Measurements from ENCODE around the gene TRPT1.

The TRPT1 gene

DNA sequence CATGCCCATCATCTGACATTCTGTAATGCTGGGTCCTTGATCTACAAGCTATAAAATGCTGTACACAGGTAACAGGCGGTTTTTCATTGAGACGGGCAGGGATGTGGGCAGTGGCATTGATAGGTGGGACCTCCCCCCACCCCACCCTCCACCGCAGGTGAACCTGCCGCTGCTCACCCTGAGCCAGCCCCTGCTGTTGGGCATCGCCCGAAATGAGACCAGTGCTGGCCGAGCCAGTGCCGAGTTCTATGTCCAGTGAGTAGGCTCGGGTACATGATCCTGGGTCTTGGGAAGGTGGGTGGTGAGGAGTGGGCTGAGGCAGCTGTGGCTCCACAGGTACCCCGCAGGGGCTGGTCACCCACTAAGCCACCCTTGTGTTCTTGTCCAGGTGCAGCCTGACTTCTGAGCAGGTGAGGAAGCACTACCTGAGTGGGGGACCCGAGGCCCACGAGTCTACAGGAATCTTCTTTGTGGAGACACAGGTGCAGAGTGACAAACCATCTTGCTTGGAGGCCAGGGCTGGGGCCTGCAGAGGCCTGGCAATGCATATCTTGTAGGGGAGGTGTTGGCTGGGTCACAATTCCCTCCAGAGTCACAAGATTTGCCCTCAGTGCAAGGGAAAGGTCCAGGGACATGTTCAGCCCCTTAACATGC lies 3.2 kb upstream of the TRPT1 start:
- DNase-seq = no peak

DNA sequence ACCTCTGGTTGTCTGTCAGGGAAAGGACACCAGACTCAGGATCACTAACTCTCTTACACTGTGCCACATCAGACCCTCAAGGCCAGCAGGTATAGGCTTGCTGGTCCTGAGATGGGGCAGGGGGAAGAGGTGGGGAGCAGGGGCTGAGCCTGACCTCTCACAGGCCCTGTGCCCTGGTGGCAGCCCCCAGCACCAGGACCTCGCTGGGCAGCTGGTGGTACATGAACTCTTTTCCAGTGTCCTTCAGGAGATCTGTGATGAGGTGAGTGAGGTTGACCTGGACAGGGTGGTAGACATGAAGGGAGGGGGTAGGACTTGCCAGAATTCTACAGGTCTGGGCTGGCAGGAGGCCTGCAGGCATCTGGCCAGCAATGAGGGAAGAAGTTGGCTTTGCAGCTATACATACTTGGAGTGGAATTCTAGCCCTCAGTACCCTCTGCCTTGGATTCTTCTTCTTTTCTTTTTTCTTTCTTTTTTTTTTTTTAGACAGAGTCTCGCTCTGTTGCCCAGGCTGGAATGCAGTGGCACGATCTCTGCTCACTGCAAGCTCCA lies 1.5 kb upstream of the TRPT1 start:
- no peak for DNase-seq

DNA sequence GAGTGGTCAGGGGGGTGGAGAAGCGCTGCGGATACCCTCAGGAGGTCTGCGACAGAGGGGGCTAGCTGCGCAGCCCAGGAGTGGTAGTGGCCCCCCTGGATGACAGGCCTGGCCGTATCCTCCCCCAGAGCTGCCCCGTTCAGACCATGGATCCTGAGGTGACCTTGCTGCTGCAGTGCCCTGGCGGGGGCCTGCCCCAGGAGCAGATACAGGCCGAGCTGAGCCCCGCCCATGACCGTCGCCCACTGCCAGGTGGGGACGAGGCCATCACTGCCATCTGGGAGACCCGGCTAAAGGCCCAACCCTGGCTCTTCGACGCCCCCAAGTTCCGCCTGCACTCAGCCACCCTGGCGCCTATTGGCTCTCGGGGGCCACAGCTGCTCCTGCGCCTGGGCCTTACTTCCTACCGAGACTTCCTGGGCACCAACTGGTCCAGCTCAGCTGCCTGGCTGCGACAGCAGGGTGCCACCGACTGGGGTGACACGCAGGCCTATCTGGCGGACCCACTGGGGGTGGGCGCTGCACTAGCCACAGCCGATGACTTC lies 593 bp upstream of the TRPT1 start:
- peak; percentile 63 for DNase-seq

DNA sequence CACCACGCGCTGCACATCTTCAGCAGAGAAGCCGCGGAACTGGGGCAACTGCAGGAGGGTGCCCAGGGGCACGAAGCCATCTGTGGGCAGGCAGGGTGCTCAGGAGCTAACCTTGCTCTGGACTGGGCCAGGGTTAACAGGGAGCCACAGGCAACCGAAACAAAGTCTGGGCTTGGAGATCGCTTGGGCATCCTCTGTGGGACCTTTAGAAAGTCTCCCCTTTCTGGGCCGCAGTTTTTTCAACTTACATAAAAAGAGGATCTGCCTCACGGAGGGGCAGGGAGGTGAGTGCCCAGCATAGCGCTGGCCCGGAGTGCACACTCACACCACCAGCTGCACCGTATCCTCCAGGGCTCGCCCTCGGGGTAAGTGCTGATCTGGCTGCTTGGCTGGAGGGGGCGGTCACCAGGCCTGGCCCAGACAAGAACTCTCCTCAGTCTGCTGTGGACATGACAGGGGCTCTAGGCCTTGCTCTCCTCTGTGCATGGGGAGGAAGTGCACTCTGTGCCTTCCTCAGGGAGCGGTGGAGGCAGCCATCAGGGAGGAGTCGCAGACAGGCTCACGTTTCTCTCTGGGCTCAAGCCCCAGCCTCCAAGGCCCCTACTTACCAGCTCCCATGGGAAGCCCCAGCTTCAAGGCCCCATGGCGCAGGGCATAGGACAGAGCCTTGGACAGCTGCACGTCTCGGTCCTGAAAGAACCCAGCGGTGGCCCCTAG lies 937 bp downstream of the TRPT1 start:
- no peak for DNase-seq

DNA sequence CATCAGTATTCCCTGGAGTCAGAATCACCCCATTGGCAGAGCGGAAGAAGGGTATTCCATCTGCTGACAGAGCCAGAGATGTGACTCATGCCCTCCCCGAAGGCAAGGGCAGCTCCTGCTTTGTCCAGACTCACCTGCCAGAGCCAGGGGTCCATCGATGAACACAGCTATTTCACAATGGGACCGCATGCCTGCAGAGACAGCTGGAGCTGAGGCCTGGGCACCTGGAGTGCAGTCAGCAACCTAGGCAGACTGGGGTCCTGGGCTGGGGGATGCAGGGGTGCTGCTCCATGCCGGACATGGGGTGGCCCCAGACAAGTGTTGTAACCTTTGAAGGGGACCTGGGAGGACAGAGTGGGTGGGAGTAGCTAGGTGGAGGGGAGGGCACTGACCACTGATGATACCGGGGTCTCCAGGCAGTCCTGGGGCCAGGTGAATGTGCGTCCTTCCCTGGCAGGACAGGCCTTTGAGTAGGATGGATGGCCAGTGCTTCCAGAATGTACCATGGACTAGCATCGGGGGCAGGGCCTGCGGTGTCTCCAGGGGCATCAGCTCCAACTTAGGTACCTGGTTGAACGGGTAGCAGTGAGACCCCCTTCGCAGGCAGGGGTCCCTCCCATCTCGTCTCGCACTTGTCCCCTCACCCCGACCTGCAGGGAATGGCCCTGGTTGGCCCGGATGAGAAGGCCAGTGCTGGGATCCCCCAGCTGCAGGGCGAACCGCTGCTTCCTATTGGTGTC lies 1.7 kb downstream of the TRPT1 start:
- no peak for DNase-seq

DNA sequence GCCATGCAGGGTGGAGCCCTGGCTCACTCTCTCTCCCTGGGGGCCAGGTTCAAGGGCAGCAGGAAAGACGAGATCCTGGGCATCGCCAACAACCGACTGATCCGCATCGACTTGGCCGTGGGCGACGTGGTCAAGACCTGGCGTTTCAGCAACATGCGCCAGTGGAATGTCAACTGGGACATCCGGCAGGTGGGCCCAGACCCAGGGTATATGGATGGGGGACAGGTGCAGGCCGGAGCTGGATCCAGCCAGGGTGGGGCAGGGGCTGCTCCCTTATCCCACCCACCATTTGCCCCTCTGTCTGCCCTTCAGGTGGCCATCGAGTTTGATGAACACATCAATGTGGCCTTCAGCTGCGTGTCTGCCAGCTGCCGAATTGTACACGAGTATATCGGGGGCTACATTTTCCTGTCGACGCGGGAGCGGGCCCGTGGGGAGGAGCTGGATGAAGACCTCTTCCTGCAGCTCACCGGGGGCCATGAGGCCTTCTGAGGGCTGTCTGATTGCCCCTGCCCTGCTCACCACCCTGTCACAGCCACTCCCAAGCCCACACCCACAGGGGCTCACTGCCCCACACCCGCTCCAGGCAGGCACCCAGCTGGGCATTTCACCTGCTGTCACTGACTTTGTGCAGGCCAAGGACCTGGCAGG lies 2.9 kb downstream of the TRPT1 start:
- DNase-seq = no peak

DNA sequence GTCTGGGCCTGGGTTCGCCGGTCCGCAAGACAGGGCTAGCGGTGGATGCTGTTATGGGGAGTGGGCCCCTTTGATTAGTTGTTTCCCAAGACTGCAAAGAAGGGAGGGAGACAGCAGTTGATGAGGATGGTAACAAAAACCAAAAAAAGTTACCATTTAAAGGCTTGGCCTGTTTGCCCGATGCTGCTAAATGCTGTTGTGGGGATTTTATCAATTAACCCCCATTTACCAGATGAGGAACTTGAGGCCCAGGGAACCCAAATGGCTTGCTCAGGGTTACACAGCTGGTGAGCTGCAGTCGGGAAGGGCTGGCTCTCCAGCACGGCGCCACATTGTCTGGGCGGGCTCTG lies 3.4 kb downstream of the TRPT1 start:
- no peak for DNase-seq

DNA sequence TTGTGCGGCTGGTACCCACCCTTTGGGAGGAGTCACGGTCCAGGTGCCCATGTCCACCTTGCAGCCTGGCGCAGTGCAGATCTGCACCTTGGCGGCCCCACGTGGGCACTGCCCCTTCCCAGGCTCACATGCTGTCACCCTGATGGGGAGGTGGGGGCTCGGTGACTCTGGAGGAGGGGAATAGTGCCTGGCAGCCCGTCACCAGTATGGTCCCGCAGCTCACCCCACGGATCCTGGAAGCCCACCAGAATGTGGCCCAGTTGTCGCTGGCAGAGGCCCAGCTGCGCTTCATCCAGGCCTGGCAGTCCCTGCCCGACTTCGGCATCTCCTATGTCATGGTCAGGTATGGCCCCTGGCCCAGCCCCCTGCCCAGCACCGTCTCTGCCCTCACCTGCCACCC lies 5.2 kb downstream of the TRPT1 start:
- no peak for DNase-seq

DNA sequence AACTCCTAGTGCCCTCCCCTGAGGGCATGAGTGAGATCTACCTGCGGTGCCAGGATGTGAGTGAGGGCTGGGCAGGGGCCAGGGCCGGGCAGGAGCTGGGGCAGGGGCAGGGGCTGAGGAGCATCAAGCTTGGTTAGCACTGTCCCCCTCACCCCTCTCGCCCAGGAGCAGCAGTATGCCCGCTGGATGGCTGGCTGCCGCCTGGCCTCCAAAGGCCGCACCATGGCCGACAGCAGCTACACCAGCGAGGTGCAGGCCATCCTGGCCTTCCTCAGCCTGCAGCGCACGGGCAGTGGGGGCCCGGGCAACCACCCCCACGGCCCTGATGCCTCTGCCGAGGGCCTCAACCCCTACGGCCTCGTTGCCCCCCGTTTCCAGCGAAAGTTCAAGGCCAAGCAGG lies 5.7 kb downstream of the TRPT1 start:
- no peak for DNase-seq

DNA sequence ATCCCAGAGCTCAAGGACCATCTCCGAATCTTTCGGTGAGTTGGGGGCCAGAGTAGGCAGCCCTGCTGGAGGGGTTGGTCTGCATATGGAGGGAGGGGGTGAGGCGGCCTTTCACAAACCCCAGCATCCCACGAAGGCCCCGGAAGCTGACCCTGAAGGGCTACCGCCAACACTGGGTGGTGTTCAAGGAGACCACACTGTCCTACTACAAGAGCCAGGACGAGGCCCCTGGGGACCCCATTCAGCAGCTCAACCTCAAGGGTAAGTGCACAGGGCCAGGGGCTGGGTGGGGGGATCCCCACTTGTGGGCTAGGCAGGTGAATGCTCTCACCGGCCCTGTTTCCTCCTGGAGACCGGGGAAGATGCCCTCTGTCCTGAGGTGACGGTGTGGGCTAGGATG lies 6.2 kb downstream of the TRPT1 start:
- DNase-seq = no peak

DNA sequence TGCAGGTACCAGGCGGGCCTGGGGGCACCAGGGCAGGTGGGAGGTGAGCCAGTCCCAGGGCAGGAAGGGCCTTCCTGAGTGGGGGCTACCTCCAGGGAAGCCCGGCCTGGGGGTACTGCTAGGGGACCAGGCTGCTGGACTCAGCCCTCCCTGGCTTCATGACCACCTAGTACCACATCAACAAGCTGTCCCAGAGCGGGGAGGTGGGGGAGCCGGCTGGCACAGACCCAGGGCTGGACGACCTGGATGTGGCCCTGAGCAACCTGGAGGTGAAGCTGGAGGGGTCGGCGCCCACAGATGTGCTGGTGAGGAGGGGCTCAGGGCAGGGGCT lies 6.7 kb downstream of the TRPT1 start:
- no peak for DNase-seq

DNA sequence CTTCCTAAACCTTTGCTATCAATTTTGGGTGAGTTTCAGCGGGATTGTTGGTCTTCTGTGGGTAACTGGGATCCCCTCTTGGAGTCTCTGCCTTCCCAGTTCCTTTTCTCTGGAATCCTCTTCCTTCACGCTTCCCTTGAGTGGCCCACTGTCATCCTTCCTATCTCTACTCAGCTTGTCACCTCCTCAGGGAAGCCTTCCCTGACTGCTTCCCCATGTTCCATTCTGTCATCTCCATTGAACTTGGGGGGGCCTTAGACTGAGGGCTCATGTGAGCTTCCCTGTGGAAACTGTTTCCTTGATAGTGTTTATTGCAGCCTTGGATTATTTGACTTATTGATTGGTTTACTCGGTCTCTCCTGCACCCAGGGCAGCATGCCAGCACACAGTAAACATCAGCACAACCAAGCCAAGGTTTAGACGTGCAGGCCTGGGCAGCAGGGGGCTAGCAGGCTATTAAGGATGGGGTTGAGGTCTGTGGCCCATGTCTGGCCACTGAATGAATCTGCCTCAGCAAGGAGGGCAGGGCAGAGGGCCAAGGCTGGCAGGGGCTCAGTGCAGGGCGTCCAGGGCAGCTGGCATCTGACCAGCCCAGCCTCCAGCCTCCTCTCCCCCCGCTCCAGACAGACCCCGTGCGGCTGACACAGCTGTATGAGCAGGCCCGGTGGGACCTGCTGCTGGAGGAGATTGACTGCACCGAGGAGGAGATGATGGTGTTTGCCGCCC lies 7.2 kb downstream of the TRPT1 start:
- DNase-seq = peak; percentile 32

DNA sequence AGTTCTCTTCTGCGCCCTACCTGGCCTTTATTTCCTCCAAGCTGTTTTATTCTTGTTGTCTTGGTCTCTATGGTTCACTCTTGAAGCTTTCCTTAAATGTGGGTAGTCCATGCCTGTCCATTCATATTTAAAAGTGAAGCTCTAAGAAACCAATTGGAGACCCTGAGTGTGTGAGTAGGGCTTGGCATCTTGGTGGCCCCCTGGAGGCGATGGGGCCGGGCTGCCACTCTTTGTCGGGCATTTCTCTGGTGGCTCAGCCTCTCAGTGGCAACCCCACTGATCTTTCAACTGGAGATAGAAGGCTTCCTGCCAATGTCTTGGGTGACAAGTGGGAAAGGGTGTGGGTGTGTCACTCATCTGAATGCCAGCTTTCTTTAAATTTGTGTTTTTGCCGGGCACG lies 9.1 kb downstream of the TRPT1 start:
- no peak for DNase-seq

DNA sequence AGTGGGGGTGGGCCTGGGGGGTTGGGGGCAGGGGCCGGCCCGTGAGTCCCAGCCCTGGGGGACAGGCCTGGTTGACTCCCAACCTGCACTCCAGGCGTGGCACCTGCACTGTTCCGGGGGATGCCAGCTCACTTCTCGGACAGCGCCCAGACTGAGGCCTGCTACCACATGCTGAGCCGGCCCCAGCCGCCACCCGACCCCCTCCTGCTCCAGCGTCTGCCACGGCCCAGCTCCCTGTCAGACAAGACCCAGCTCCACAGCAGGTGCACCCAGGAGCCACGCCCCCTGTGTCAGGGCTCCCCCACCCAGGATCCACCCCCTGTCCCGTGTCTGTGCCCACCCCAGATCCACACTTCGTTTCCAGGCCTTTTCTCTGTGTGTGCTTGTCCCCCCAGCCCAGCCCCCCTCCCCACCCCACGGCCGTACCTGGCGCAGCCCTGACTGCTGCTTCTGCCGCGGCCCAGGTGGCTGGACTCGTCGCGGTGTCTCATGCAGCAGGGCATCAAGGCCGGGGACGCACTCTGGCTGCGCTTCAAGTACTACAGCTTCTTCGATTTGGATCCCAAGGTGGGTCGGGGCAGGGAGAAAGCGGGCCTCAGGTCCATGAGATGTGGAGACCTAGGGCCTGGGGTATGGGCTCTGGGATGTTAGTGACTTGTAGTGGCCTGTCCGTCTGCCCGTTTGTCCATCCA lies 14.7 kb downstream of the TRPT1 start:
- no peak for DNase-seq

DNA sequence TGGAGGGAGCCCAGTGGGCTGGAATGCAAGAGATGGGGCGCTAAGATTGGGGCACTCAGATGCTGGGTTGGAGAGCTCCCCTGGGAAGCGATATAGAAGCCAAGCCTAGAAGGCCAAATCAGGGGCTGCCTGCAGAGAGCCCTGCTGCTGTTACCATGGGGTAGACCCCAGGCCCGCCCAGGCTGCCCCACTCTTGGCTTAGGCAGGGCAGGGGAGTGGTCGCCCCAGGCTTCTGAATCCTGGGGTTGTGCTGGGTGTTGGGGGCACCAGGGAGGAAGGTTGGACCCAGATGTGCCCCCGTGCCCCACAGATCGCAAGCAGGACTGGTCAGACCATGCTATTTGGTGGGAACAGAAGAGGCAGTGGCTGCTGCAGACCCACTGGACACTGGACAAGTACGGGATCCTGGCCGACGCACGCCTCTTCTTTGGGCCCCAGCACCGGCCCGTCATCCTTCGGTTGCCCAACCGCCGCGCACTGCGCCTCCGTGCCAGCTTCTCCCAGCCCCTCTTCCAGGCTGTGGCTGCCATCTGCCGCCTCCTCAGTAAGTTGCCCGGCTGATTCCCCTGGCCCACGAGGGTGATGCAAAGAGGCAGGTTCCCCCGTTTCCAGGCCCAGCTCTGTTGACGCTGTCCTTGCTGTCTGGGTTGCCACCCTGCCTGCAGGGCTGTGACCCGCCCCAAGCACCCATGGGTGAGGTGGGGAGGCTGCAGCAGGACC lies 15.5 kb downstream of the TRPT1 start:
- DNase-seq = no peak

DNA sequence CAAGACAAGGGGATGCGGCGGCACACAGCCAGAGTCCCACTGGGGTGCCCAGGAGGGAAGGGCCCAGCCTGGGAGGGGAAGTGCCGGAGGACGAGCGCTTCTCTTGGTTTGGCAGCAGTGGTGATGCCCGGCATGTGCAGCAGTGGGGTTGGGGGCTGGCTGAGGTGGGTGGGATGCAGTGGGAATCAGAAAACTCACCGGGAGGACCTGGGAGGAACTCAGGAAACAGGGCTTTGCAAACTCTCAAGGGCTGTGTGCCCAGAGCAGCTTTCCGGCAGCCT lies 16.5 kb downstream of the TRPT1 start:
- DNase-seq = no peak

DNA sequence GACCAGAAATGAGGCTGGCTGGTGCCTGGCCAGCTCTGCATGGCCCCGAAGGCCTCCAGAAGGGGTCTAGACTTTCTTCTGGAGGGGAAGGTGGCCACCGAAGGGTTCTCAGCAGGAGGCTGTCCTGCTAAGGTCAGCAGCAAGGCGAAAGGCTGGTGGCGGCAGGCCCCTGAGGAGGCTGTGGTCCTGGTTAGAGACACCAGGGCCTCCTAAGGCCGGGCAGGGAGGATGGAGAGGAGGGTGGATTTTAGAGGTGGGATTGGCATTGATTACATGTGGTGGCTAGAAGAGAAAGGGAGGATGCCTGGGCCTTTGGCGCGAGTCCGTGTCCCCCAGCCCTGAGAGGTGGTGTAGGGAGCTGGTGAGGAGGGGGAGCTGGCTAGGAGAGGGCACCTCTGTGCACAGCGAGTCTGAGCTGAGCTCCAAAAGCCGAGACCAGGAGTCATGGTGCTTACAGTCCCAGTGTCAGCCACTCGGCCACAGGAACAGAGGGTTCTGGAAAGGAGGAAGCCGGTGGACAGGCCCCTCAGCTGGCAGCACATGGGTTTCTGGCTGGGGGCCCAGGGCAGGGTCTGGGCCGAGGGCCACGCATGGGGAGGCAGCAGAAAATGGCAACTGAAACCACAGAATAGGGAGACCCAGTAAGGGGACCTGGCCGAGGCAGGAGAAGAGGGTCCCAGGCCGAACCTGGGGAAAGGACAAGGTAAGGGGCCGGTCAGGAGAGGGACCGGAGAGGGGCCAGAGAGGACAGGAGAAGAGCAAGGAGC lies 17.0 kb downstream of the TRPT1 start:
- DNase-seq = no peak

DNA sequence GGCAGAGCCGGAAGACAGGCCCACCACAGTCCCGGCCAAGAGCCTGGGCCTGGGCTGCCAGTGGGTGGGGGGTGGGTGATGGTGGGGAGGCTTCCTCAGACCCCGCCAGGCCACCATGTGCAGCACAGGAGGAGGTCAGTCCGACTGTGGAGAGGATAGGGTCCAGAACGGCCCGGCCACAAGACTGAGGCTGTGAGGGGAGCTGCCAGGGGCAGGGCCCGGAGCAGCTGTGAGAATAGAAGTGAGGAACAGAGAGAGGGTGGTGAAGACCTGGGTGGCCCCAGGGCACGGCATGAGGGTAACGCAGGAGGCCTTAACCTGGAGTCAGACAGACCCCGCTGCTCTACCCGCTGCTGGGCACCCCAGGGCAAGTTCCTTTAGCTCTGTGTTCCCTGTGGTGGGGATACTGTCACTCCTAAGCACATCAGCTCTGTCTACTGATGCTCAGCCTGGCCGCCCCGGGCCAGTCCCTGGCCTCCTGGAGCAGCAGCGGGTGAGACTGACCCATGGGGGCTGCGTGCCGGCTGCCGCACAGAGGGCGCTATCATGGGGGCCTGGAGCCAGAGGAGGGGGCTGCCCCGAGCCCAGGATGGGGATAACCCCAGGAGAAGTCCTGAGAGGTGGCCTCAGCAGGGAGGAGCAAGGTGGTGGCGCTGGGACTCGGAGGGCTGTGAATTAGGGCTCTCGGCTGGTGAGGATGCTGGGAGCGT lies 17.7 kb downstream of the TRPT1 start:
- no peak for DNase-seq

DNA sequence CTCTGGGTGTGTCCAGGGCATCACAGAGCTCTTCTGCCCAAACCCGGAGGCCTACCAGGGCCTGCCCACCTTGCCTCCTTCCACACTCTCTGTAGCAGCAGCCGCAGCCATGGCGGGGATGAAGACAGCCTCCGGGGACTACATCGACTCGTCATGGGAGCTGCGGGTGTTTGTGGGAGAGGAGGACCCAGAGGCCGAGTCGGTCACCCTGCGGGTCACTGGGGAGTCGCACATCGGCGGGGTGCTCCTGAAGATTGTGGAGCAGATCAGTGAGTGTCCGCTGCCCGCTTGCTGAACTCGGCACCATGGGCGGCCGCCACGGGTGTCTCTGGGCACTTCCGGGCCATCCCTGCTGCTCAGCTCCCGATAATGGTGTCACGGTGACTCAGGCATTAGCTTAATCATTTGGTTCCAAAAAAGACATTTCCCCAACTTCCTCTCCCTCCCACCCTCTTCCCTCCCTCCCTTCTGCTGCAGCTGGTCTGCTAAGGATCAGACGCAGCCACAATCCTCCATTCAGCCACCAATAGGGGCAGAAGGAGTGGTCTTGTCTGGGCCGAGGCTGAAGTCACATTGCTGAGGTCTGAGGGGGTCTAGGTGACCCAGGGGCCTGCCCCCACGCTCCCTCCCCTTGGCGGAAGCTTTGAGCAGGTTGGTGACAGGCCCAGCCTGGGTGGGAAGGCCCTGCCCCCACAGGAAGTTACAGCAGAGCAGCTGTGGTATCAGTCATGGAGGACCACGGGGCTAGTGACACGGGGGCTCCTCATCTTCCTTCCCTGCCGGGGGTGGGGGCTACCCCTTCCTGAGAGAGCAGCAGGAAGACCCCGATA lies 18.5 kb downstream of the TRPT1 start:
- no peak for DNase-seq

Data from COR-L47 (cell line).